Cerebellar nuclear complex (tissue), 1 donor: Measurements from ENCODE around the gene LRP1B.
"Not testable (repeated sequence)": the region's sequence is repeated elsewhere in the genome, so short reads cannot be mapped to it uniquely, and the experiment has no call there.

ENCODE experiments used
- DNase-seq, 2 experiments: peaks; one replicate each; lab custom pipeline; 2025; lab: John Stamatoyannopoulos, UW

Gene LRP1B

GRCh38 chr2:141316103-141316502 lies 814.7 kb downstream of the LRP1B start:
- no peak for DNase-seq

- DNase-seq: no peak
These were observed 816.8 kb downstream of the LRP1B start for GRCh38 chr2:141313972-141314371.

GRCh38 chr2:141311430-141311829 lies 819.4 kb downstream of the LRP1B start:
- no peak for DNase-seq

GRCh38 chr2:141306368-141306767 lies 824.4 kb downstream of the LRP1B start:
- DNase-seq: no peak

GRCh38 chr2:141301551-141301950 lies 829.3 kb downstream of the LRP1B start:
- no peak for DNase-seq

GRCh38 chr2:141280037-141280436 lies 850.8 kb downstream of the LRP1B start:
- DNase-seq: no peak

- DNase-seq: no peak
These were observed 859.5 kb downstream of the LRP1B start for GRCh38 chr2:141271346-141271745.

- DNase-seq: no peak
These were observed 866.0 kb downstream of the LRP1B start for GRCh38 chr2:141264848-141265247.

- no peak for DNase-seq
These were observed 869.9 kb downstream of the LRP1B start for GRCh38 chr2:141260911-141261310.

GRCh38 chr2:141259683-141260082 lies 871.1 kb downstream of the LRP1B start:
- DNase-seq: no peak

- DNase-seq: no peak
These were observed 888.8 kb downstream of the LRP1B start for GRCh38 chr2:141242008-141242407.

- DNase-seq: no peak
These were observed 904.3 kb downstream of the LRP1B start for GRCh38 chr2:141226560-141226959.

- DNase-seq: no peak
These were observed 923.8 kb downstream of the LRP1B start for GRCh38 chr2:141207036-141207385.

- DNase-seq: no peak
These were observed 929.7 kb downstream of the LRP1B start for GRCh38 chr2:141201016-141201565.

- DNase-seq: no peak
These were observed 930.6 kb downstream of the LRP1B start for GRCh38 chr2:141200191-141200590.

- no peak for DNase-seq
These were observed 931.1 kb downstream of the LRP1B start for GRCh38 chr2:141199711-141200110.

- DNase-seq: no peak
These were observed 935.7 kb downstream of the LRP1B start for GRCh38 chr2:141195087-141195486.

- no peak for DNase-seq
These were observed 943.8 kb downstream of the LRP1B start for GRCh38 chr2:141187075-141187439.

GRCh38 chr2:141186413-141187074 lies 944.3 kb downstream of the LRP1B start:
- no peak for DNase-seq

GRCh38 chr2:141182246-141182645 lies 948.6 kb downstream of the LRP1B start:
- no peak for DNase-seq

GRCh38 chr2:141169117-141169516 lies 961.7 kb downstream of the LRP1B start:
- DNase-seq: not testable (repeated sequence)

GRCh38 chr2:141162314-141162713 lies 968.5 kb downstream of the LRP1B start:
- DNase-seq: no peak

- no peak for DNase-seq
These were observed 979.1 kb downstream of the LRP1B start for GRCh38 chr2:141151611-141152286.

- no peak for DNase-seq
These were observed 988.8 kb downstream of the LRP1B start for GRCh38 chr2:141142025-141142424.
